GM19468 (cell line): ENCODE measurements around the gene OR2B2.
A peak's percentile ranks its signal among the peaks of the same experiment; 100 is the strongest.
"Not testable (repeated sequence)": the region's sequence is repeated elsewhere in the genome, so short reads cannot be mapped to it uniquely, and the experiment has no call there.

Source experiments
- ATAC-seq: cut with Tn5 transposase; IDR thresholded peaks from one replicate; pipeline ENCODE4 v1.9.1; 2021; ENCODE audit warnings: mild to moderate bottlenecking, moderate library complexity, moderate number of reproducible peaks; ENCODE audit not compliant: unreplicated experiment; ENCODE audit errors: extremely low read depth

OR2B2 gene

DNA sequence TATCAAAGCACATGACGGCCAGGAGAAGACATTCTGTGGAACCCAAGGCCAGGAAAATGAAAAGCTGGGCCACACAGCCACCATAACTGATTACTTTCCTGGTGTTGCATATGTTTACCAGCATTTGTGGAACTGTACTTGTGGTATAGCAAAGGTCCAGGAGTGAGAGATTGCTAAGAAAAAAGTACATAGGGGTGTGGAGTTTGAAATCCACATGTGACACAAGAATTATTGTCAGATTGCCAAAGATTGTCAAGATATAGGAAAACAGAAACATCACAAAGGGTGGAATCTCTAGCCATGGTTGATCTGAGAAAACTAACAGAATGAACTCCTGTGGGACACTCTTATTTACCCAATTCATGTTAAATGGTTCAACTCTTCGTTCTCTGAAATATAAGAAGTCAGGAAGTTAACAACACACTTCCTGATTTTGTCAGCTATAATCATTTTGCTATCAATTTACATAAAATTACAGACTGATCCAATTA lies at the start of gene OR2B2:
TSS of gene OR2B2 (minus strand) at position 441 of the 491 bp plus-strand sequence. CDS start at position 364, 77 bp downstream.
- no peak for ATAC-seq

DNA sequence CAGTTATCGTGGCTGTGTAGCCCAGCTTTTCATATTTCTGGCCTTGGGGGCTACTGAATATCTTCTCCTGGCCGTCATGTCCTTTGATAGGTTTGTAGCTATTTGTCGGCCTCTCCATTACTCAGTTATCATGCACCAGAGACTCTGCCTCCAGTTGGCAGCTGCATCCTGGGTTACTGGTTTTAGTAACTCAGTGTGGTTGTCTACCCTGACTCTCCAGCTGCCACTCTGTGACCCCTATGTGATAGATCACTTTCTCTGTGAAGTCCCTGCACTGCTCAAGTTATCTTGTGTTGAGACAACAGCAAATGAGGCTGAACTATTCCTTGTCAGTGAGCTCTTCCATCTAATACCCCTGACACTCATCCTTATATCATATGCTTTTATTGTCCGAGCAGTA lies 45.3 kb upstream of the OR2B2 start:
- ATAC-seq = no peak

DNA sequence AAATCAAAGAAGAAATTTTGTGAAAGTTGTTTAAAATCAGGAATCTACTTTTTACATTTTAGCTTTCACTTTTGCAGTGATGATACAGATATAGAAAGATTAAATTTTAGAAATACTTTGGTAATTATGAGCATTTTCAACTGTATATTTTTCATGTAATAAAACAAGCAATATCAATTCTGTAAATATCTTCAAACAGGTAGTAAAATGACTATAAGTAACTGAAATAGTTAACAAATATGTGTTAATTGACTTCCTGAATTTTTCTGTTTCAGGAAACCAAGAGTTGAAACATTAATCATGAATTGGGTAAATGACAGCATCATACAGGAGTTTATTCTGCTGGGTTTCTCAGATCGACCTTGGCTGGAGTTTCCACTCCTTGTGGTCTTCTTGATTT lies 44.7 kb upstream of the OR2B2 start, which contains the start of gene OR2B6:
TSS of gene OR2B6 (plus strand) at position 301 of the 400 bp plus-strand sequence. CDS start at position 301, 0 bp downstream.
- ATAC-seq = no peak

DNA sequence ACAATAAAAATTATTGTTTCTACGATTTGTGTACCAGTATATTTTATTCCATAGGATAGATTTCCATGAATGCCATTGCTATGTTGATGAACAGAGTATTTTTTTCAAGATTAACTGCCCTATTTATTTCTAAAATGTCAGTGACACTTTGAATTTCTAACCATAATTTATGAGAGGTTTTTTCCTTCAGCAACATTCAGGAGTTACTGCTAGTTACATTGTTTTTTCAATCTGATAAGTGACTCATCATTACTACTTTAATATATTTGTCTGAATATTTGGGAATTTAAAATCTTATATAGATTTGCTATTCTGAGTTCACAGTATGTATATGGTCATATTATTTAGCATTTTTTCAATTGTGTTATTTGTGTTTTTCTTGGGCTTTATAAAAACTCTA lies 38.8 kb upstream of the OR2B2 start:
- no peak for ATAC-seq

DNA sequence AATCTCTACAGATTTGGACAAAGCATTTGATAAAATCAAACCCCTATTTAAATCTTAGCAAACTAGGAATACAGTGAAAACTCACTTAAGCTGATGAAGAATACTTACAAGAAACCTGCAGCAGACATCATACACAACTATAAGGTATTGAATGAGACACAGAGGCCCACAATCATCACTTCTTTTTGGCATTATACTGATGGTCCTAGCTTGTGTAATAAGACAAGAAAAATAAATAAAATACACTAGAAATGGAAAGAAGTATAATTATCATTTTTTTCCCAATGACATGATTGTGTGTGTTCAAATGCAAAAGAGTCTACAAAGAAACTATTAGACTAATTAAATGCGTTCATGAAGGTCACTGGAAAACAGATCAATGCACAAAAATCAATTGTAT lies 36.0 kb upstream of the OR2B2 start:
- ATAC-seq = no peak

DNA sequence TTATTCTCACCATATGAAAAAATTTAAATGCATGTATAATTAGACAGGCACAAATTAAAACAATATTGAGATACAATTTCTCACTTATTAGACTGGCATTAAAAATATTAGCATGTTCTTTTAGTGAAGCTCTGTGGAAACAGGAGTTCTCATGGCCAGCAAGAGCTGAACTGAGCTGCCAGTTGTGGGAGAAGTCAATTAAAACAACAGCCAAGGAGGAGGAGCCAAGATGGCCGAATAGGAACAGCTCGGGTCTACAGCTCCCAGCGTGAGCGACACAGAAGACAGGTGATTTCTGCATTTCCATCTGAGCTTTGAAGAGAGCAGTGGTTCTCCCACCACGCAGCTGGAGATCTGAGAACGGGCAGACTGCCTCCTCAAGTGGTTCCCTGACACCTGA lies 30.9 kb upstream of the OR2B2 start:
- ATAC-seq = not testable (repeated sequence)

DNA sequence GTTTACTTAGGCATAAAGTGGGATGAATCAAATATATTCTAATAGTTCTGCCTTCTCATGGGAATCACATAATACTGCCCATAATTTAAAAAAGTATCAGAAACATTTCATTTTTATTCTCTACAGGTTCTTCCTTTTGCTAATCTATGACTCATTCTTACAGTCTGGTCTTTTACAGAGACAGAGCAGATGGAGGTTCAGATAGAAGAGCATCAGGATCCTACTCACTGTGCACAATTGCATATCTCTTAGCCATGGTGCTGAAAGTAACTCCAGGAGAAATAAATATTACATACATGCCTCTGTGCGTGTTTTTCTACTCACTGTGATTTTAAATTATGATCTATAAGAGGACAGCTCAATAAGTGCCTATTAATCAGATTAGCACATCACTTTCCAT lies 28.6 kb upstream of the OR2B2 start:
- ATAC-seq = no peak

DNA sequence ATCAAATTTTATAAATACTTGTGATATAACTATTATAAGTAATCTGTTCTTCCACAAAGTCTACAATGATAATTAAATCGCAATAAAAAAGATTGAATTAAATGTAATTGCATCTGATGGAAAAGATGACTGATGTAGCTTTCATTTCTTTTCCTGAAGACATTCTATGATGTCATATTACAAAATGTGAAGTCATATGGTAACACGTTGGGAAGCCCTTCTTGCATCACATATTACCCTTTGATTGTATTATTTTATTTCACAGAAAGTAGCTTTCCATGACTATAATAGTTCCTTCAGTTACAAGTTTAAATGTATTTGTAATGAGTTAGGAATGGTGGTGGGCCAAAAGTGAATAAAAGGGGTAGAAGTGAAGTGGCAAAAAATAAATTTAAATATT lies 19.0 kb upstream of the OR2B2 start:
- ATAC-seq = no peak

DNA sequence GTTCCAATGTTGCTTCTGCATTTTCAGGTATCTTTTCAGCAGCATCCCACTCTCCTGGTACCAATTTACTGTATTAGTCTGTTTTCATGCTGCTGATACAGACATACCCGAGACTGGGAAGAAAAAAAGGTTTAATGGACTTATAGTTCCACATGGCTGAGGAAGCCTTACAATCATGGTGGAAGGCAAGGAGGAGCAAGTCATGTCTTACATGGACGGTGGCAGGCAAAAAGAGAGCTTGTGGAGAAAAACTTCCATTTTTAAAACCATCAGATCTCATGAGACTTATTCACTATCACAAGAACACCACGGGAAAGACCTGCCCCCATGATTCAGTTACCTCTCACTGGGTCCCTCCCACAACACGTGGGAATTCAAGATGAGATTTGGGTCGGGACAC lies 17.7 kb upstream of the OR2B2 start:
- not testable (repeated sequence) for ATAC-seq

DNA sequence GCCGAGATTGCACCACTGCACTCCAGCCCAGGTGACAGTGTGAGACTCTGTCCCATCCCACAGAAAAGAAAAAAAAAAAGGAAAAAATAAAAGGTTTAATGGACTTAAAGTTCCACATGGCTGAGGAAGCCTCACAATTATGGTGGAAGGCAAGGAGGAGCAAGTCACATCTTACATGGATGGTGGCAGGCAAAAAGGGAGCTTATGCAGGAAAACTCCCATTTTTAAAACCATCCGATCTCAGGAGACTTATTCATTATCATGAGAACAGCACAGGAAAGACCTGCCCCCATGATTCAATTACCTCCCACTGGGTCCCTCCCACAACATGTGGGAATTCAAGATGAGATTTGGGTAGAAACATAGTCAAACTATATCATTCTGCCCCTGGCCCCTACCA lies 15.8 kb upstream of the OR2B2 start:
- not testable (repeated sequence) for ATAC-seq

DNA sequence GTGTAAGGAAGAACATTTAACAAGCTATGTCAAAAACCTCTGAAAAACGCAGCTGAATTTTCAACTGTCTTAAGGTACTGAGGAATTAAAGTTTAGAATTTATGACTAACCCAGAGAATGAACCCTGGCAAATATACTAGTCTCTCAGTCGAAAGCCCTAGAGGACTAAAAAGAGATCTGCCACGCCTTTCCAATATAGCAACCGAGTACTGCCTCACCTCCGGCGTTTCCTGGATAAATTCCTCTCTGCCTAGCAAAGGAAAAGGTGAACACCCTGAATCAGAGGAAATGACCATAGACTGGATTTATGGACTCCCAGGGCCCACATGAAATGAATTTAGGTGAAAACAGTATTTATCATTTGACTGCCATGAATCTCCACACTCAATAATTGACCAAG lies 12.0 kb upstream of the OR2B2 start:
- ATAC-seq = no peak

DNA sequence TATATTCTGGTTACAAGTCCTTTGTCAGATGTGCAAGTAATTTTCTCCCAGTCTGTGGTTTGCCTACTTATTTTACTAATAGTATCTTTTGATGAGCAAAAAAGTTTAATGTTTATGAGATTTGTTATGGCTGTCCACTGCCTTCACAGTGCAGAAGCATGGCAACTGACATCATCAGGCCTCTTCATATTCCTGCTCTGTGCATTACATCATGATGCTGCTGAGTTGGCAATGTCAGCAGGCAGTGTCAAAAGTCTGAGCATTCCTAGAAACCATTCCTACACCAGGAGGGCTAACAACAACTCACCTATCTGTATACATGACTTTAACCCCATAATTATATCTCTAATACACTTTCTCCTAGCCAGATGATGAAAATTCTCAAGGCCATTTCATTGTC lies 10.8 kb upstream of the OR2B2 start:
- ATAC-seq = no peak

DNA sequence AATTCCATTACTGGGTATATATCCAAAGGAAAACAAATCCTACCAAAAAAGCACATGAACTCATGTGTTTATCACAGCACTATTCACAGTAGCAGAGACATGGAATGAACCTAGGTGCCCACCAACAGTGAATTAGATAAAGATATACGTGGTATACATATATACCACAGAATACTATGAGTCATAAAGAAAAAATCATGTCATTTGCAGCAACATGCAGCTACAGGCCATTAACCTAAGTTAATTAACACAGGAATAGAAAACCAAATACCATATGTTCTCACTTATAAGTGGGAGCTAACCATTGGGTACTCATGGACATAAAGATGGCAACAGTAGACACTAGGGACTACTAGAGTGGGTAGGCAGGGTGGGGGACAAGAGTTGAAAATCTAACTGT lies 4.2 kb downstream of the OR2B2 start:
- ATAC-seq = no peak

DNA sequence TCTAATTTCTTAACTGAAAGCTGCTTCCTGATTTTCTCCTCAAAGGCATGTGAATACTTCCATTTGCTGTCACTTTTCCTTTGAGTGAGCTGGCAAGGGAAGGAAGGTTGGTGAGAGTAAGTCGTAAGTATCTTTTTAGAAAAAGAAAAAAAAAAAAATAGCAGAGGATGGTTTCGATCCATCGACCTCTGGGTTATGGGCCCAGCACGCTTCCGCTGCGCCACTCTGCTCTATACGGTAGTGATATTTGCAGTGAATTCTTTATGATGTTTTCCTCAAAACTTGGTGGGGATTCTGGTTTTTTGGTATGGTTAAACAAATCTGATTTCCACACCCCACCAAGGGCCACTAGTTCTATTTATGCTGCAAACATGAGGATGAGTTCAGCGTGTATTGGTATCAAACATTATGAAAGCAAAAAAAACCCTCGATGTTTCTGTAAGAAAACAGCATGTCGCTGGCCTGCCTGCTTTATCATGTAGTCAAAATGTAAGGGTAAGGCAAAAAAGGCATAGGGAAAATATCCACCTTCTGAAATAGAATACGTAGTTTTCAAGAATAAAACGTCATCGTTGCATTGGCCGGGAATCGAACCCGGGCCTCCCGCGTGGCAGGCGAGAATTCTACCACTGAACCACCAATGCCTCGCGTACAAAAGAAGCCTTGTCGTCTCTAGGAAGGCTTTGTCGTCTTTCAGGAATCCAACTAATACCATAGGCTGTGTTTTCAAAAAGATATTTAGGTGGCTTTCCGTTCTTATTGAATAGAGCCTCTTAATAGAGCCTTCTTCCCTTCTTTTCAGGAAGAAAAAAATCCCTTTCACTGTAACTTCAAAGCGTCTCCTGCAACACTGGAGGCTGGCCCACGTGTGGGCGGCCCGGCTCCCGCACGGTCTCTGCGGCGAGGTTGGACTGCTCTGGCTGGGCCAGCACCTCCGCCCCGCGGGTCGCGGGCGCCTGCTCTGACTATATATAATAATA lies 9.6 kb downstream of the OR2B2 start:
- peak; percentile 17 for ATAC-seq

DNA sequence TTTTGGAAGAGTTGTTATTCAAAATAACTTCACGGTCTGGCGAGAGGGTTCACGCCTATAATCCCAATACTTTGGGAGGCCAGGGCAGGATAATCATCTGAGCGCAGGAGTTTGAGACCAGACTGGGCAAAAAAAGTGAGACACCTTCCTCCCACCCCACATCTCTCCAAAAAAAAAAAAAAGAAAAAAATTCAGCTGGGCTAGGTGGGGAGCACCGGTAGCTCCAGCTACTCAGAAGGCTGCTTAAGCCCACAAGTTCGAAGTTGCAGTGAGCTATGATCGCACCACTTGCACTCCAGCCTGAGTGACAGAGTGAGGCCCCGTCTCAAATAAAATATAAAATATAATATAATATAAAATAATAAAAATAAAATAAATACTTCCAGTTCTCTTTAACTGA lies 10.4 kb downstream of the OR2B2 start:
- ATAC-seq = no peak

DNA sequence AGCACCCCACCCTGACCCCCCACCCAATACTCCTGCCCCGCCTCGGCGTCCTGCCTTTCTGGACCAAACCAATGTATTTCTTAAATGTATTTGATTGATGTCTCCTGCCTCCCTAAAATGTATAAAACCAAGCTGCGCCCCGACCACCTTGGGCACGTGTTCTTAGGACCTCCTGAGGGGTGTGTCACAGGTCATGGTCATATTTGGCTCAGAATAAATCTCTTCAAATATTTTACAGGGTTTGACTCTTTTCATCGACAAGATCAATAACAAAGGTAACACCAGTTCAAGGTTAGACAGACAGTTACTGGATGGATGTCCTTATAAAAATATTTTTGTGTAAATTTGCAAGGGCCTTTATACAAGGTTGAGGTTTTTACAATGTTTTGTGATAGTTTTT lies 12.0 kb downstream of the OR2B2 start:
- ATAC-seq = not testable (repeated sequence)

DNA sequence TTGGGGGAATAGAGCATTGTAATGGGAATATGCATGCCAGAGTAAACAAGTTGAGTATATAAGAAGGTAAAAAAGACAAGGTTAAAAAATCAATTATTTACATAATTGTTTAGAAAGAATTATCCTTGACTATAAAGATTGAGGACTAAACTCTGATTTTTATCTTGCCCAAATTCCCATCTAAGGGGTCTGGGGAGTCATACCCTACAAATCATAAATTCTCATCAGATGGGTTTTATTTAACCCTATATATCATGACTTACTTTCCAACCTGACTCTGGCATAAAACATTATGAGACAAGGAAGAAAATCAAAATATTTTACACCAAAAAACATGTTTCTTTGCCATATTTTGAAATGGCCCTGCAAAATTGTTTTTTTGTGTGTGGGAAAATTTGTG lies 12.7 kb downstream of the OR2B2 start:
- no peak for ATAC-seq

DNA sequence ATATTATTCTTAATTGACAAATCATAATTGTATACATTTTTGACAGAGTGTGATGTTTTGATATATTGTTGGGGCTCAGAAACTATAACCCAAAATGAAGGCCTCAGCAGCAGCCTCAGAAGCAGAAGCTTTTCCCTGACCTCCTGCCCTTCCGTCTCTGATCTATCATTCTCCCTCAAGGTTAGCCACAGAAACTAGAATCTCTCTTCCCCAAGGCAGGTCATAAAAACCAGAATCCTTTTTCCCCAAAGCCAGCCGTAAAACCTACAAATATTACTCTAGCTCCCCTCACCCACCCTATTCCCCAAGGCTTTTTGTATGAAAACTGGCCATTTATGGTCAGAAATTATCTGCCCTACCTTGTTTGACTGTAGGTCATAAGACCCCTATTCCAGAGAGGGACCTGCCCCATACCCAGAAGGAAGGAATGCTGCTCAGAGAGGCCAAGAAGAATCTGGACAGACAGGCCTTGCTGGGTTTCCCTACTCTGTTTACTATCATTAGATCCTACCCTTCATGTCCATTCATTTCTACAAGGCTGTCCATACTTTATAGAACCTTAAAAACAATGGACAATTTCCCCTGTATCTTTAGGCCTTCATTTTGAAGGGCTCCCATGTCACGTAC lies 14.5 kb downstream of the OR2B2 start:
- ATAC-seq = no peak

DNA sequence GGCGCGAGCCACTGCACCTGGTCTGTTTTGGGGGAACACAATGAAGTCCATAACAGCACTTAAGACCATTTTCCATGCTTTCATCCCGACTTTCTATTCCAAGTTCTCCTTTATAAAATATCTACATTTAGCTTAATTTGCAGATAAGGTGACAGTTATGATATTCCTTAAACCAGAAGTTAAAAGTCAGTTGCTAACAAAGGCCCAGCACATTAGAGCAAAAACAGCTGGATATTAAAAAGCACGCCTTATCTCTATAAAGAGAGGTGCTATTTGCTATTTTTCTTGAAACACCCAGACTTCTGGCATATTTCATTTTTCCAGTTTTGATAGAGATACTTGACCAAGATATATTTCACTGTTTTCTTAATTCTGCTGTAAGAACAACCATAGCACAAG lies 15.8 kb downstream of the OR2B2 start:
- ATAC-seq = no peak

DNA sequence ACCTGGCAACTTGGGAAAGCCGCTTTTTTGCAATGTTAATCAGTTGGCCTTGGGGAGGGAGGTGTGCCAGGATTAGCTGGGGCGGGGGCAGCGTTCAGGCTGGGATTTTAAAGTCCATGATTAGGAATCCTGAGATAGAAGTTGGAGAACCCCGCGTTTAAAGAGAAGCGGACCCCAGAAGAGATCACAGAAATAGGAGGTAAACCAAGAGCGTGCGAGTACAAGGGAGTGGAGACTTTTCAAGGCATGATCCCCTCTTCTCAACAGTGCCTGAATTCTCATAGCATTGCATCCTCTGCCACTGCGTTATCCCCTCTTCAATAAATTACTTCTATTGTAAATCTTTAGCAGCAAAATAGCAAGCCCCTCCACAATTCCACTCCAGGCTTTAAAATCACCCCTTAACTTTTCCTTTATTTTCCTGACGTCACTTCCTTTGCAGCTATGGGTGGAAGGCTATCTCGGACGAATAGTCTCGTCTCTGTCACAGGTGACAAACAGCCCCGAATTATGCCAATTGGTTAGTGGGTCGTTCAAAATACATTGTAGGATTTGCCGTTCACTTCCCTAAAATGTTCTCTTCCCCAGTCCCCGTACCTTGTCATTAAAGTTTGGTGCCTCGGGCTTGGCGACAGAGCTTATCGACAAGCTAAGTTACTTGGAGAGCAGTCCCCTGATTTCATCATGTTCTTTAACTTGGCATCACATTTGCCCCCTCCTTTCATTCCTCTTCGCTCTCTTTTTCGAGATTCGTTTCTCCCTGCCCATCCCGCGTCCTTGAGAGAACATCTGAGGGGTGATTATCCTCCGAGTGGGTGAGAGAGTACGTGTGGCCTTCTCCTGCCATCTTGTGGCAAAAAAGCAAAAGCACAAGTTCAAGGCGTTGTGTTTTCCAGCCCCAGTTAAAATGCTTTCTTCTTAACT lies 17.1 kb downstream of the OR2B2 start:
- ATAC-seq = no peak
